Mucosa of rectum (tissue), 2 donors: ENCODE data around the gene TMEM158.

ENCODE experiments used
- H3K27ac ChIP-seq, 2 donors: one replicate each; pipeline ENCODE4 v1.7.0; 2013; ENCODE audit warnings: inconsistent platforms in 2 of 2, low read depth in 2 of 2, low read length in 2 of 2
- H3K27me3 ChIP-seq, 2 donors: one replicate each; pipeline ENCODE4 v1.7.0; 2013; ENCODE audit warnings: low read length in 2 of 2; ENCODE audit not compliant: control insufficient read depth in 2 of 2, insufficient read depth in 2 of 2
- H3K36me3 ChIP-seq, 2 donors: one replicate each; pipeline ENCODE4 v1.7.0; 2013; ENCODE audit warnings: low read length in 2 of 2; ENCODE audit not compliant: control insufficient read depth in 2 of 2, insufficient read depth in 2 of 2
- H3K4me1 ChIP-seq, 2 donors: one replicate each; pipeline ENCODE4 v1.7.0; 2013; ENCODE audit warnings: low read length in 2 of 2, mild to moderate bottlenecking in 1 of 2; ENCODE audit not compliant: control insufficient read depth in 2 of 2, insufficient read depth in 2 of 2
- H3K4me3 ChIP-seq, 2 donors: one replicate each; pipeline ENCODE4 v1.7.0; 2013; ENCODE audit warnings: low read length in 2 of 2
- H3K9ac ChIP-seq, 2 donors: one replicate each; pipeline ENCODE4 v1.7.0; 2013; ENCODE audit warnings: low read length in 2 of 2, low read depth in 1 of 2, mild to moderate bottlenecking in 1 of 2
- H3K9me3 ChIP-seq, 2 donors: one replicate each; pipeline ENCODE4 v1.7.0; 2013; ENCODE audit warnings: low read length in 2 of 2; ENCODE audit not compliant: control insufficient read depth in 2 of 2
- donor health status: healthy.
- donor health status: Normal muscosa, but diverticular disease.

TMEM158 gene

DNA sequence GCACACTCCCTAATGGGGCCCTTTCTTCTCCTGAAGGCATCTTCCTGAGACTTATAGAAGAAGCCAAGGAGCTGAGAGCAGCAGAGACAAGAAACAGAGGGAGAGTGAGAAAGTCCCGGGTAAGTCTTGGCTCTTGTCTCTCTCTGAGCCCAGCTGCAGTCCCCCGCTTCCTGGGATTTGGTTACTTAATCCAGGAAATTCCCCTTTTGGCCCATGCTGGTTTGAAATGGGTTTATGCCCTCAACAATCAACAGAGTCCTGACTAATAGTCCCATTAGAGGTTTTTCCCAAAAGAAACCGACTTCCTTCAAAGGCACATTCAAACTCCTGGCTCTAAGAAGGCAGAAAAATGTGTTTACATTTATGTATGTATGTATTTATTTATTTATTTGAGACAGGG, 22.0 kb downstream of the TMEM158 start:
- Histone ChIP-seq H3K4me3 (no peak overlapping the region), H3K27me3 (peaks cover 0 to 2% of the 10 kb centered on the region in 2 donors), H3K36me3 (no peaks in the 10 kb centered on the region), H3K9ac (no peak overlapping the region), H3K4me1 (peaks cover 6 to 17% of the 10 kb centered on the region in 2 donors), H3K27ac (no peak overlapping the region), H3K9me3 (no peaks in the 10 kb centered on the region)

DNA sequence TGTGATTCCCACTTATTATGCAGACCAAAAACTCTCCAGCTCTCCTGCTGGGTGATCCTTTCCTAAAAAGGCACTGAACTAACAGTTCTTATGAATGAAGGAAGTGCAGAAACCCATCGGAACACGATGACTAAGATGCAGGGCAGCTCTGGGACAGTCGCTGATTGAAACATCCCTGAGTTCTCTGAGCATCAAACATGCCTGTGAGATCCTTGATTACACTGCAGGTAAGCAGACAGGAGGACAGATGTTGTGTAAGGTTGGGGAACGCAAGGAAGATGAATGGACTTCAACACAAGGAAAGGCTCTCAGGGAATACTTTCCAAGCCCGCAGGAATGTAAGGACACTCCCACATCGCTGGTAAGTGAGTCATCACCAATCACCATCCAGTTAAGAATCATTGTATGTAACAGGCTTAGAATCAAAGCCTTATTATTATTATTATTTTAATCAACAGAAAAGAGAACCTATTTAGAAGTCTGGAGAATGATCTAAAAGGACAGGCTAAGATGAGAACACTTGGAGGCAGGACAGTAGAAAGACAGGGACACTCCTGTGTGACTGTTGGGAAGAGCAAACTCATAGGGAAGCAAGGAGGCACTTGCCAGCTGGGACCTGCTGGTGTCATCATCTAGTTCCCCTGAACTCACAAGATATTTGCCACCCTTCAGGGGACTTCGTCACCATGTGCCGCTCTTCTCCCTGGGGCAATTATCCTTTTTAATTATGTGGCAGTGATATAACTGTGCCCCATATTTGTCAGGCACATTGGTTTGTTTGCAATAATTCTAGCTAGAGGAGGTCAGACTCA, 26.0 kb downstream of the TMEM158 start:
- H3K4me1 ChIP-seq = peaks cover 0 to 13% of the 10 kb centered on the region in 2 donors
- H3K9ac ChIP-seq = no peak overlapping the region
- H3K9me3 ChIP-seq = no peaks in the 10 kb centered on the region
- H3K27ac ChIP-seq = no peak overlapping the region
- H3K4me3 ChIP-seq = no peak overlapping the region
- peaks cover 0 to 2% of the 10 kb centered on the region in 2 donors for H3K27me3 ChIP-seq
- H3K36me3 ChIP-seq = no peaks in the 10 kb centered on the region

DNA sequence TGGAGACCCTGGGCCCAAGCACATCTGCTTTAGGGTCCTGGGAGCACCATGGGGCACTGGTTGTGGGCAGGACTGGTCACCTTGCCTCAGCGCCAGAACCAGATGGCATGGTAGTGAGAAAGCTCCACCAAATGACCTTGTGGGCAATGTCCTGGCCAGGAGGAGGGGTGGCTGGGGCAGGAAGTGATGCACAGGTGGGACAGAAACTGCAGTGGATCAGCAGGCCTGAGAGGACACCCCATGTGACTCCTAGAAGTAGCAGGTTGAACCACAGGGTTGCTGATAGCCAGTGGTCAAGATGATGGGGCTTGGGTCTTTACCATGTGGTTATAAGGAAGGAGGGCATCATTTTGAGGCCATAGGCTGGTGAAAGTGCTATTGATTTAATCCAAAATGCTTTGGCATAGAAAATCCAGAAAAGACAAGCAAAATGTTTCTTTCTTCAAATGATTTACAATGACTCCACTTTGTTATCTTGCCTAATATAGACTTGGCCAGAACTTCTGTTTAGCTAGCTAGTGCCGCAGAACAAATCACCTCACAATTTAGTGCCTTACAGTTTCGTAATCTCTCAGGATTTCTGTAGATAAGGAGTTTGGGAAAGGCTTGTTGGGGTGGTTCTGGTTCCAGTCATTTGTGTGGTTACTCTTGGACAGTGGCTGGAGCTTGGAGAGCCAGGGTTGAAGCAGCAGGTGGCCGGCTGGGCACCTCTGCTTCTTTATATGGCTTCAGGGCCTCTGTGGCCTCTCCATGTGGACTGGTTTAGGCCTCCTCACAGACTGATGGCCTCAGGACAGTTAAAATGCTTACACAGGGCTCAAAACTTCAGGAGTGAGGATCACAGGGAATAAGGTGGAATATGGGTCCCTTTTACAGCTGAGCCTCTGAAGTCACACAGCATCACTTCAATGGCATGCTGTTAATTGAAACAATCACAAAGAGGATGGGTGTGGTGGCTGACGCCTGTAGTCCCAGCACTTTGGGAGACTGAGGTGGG, 27.5 kb downstream of the TMEM158 start:
- H3K4me1 ChIP-seq = peaks cover 0 to 16% of the 10 kb centered on the region in 2 donors
- H3K27ac ChIP-seq = no peak overlapping the region
- no peaks in the 10 kb centered on the region for H3K36me3 ChIP-seq
- H3K9me3 ChIP-seq = no peaks in the 10 kb centered on the region
- H3K27me3 ChIP-seq = peaks cover 0 to 2% of the 10 kb centered on the region in 2 donors
- H3K9ac ChIP-seq = no peak overlapping the region
- H3K4me3 ChIP-seq = no peak overlapping the region

DNA sequence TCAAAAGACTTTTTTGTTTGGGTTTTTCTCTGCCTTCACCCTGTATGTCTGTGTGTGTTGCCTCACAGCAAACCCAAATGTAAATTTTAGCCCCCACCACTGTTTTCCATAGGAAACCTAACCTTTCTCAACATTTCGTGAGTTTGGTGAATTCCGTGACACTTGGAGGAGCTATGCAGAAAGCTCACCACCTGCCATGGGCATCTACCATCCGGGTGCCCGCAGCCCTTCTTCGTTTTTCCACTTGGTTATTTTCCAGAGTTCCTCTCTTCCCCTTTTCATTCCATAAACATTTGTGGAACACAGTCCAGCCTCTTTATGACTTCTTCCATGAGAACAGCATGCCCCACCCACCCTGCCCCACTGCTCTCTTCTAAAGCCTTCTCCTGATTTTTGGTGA, 31.3 kb downstream of the TMEM158 start:
- Histone ChIP-seq H3K27me3 (peaks cover 0 to 2% of the 10 kb centered on the region in 2 donors), H3K4me1 (peaks cover 0 to 18% of the 10 kb centered on the region in 2 donors), H3K36me3 (no peaks in the 10 kb centered on the region), H3K9ac (no peak overlapping the region), H3K9me3 (no peaks in the 10 kb centered on the region), H3K27ac (no peak overlapping the region), H3K4me3 (no peak overlapping the region)

DNA sequence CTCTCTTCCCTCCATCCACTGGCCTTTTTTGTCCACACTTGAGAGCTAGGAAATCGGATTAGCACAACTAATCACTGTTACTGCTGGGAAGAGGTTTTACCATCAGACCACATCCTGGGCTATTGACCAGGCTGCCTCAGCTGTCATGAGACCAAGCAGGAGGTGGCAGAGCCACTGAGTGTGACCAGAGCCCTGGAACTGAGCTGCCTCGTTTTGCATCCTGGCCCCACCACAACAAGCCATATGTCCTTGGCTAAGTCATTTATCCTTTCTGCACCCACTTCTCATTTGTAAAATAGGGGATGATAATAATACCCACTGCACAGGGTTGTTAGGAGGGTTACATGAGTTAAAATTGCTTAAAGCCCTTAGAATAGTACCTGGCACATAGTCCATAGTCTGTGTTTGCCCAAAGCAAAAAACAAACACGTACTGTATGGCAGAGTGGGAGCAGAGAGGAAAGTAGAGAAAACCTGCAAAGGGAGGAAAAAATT, 34.1 kb downstream of the TMEM158 start:
- no peaks in the 10 kb centered on the region for H3K36me3 ChIP-seq
- H3K27me3 ChIP-seq = no peaks in the 10 kb centered on the region
- H3K9ac ChIP-seq = no peak overlapping the region
- H3K4me3 ChIP-seq = no peak overlapping the region
- H3K27ac ChIP-seq = no peak overlapping the region
- peaks cover 0 to 13% of the 10 kb centered on the region in 2 donors for H3K4me1 ChIP-seq
- no peaks in the 10 kb centered on the region for H3K9me3 ChIP-seq

DNA sequence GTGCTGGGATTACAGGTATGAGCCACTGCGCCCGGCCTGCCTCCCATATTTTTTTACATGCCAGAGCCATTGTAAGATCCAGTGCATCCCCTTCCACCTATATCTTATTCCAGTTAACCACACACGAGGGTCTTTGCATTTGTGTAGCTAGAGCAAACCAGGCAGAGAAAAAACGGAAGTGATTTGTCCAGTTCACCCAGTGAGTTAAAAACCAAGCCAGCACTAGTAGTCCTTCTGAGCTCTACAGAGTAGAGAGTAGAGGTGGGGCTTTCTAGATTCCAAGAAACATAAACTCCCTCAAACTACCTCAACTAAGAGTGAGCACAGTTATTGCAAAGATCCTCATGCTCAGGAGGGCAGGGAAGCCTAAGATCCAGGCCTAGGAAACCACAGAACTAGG, 34.7 kb downstream of the TMEM158 start:
- H3K36me3 ChIP-seq = no peaks in the 10 kb centered on the region
- H3K27me3 ChIP-seq = no peaks in the 10 kb centered on the region
- H3K9ac ChIP-seq = no peak overlapping the region
- no peaks in the 10 kb centered on the region for H3K9me3 ChIP-seq
- no peak overlapping the region for H3K4me3 ChIP-seq
- no peak overlapping the region for H3K27ac ChIP-seq
- peaks cover 0 to 13% of the 10 kb centered on the region in 2 donors for H3K4me1 ChIP-seq

DNA sequence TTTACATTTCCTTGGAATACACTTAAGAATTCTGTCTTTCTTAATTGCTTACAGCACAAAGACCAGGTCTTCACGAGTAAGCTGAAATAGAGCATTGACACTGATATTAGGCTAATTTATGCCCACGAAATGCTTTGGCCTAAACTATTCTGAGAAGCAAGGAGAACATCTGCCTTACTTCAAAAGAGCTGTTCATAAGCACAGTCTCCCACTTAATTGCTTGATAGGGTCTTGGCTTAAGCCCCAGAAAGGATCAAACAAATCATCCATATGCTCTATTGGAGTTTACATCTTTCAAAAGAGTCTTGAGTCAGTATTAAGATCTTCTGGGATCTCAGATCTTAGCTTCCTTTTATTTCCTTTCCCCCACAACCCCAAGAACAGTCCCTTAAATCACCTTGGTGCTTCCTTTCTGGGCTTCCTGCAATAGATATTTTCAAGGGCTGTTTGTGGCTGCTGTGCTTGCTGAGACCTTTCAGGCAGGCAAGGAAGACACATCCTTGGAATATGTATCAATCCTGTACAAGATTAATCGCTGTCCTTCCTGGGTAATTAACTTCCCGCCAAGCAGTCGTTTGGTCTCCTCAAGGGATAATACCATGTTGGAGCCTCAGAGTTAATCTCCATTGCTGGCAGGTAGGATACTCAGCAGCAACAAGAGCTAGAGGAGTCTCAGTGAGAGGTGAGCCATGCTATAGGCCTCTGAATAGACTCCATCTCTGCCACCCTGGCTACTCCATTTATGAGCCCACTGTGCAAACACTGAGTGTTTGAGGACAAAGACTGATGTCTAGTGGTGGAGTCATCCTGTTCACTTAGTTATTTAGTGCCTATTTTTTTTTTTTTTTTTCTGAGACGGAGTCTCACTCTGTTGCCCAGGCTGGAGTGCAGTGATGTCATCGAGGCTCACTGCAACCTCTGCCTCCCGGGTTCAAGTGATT, 37.1 kb downstream of the TMEM158 start:
- Histone ChIP-seq H3K9ac (no peak overlapping the region), H3K4me1 (peaks cover 0 to 10% of the 10 kb centered on the region in 2 donors), H3K9me3 (no peaks in the 10 kb centered on the region), H3K27ac (no peak overlapping the region), H3K27me3 (no peaks in the 10 kb centered on the region), H3K4me3 (no peak overlapping the region), H3K36me3 (no peaks in the 10 kb centered on the region)

DNA sequence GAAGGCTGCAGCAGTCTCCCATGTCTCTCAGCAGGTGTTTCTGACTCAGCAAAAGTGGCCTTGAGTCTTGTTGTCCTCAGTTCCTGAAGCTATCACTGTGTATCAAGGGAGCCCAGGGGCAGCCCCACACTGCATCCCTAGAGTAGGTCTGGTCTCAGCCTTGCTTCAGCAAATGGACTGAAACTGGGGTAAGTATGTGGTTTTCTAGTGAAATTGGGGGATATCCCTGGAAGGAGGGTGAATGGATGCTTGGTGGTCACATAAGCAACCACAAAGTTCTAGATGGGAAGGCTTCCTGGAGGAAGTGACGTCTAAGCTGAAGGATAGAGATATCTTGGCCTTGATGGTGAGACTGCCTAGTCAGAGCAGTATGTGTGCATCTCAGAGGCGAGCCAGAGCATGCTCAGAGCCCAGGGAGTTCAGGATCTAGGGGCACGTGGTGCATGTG, 38.4 kb downstream of the TMEM158 start:
- Histone ChIP-seq H3K9me3 (no peaks in the 10 kb centered on the region), H3K4me3 (no peak overlapping the region), H3K9ac (no peak overlapping the region), H3K36me3 (no peaks in the 10 kb centered on the region), H3K4me1 (peaks cover 8 to 23% of the 10 kb centered on the region in 2 donors), H3K27me3 (no peaks in the 10 kb centered on the region), H3K27ac (no peak overlapping the region)

DNA sequence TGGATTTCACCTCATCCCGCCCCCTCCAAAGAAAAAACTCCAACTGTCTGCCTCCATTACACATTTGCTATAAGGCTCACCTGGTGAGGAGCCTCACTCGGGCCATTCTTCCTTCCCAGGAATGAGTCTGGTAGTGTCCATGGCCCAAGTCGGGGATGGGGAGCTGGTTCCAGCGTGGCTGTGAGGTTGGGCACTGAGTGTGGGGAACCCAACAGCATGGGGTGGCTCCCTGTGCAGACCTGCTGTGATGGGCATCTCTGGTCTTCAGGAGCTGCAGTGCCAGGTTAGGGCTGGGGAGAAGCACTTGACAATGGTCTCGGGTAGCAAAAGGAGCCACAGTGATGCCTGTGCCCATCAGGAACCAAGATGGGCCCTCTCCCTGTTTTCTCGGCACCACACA, 39.2 kb downstream of the TMEM158 start:
- peaks cover 13 to 22% of the 10 kb centered on the region in 2 donors for H3K4me1 ChIP-seq
- H3K27ac ChIP-seq = no peak overlapping the region
- no peak overlapping the region for H3K9ac ChIP-seq
- no peaks in the 10 kb centered on the region for H3K27me3 ChIP-seq
- H3K9me3 ChIP-seq = no peaks in the 10 kb centered on the region
- no peaks in the 10 kb centered on the region for H3K36me3 ChIP-seq
- H3K4me3 ChIP-seq = no peak overlapping the region
